ENCODE data around the gene TMEM129.

TMEM129 gene

GRCh38 chr4:1752284-1753041, 31.3 kb upstream of the TMEM129 start:
- H3K27ac ChIP-seq = no peak overlapping the region
- no peak overlapping the region for H3K4me3 ChIP-seq (ENCODE audit: low read depth, low read length)
- no peaks in the 10 kb centered on the region for H3K36me3 ChIP-seq (replicated peaks)
- no peaks in the 10 kb centered on the region for H3K27me3 ChIP-seq (replicated peaks)
- DNase-seq = no peak
- in situ Hi-C loops (cut with HindIII; ENCODE audit: low pct_ligation_motif_present, low sequenced_read_pairs) = no loop called here
- no peak for TF ChIP-seq CTCF (IDR thresholded peaks at IDR 0.05; ENCODE audit: low read depth, low read length, missing control alignments)

GRCh38 chr4:1751919-1752283, 30.8 kb upstream of the TMEM129 start:
- H3K27me3 ChIP-seq (replicated peaks) = no peaks in the 10 kb centered on the region
- no peak for TF ChIP-seq CTCF (IDR thresholded peaks at IDR 0.05; ENCODE audit: low read depth, low read length, missing control alignments)
- H3K4me3 ChIP-seq (ENCODE audit: low read depth, low read length) = no peak overlapping the region
- no peaks in the 10 kb centered on the region for H3K36me3 ChIP-seq (replicated peaks)
- in situ Hi-C loops (cut with HindIII; ENCODE audit: low pct_ligation_motif_present, low sequenced_read_pairs) = no loop called here
- no peak overlapping the region for H3K27ac ChIP-seq
- DNase-seq = no peak

- TF ChIP-seq CTCF (IDR thresholded peaks at IDR 0.05; ENCODE audit: low read depth, low read length, missing control alignments) = no peak
- no peak overlapping the region for H3K4me3 ChIP-seq (ENCODE audit: low read depth, low read length)
- in situ Hi-C loops (cut with HindIII; ENCODE audit: low pct_ligation_motif_present, low sequenced_read_pairs) = no loop called here
Observed at GRCh38 chr4:1751155-1751918, 30.2 kb upstream of the TMEM129 start.

GRCh38 chr4:1750381-1751154, 29.4 kb upstream of the TMEM129 start:
- no peak for DNase-seq
- no peak overlapping the region for H3K27ac ChIP-seq
- no peaks in the 10 kb centered on the region for H3K36me3 ChIP-seq (replicated peaks)
- H3K27me3 ChIP-seq (replicated peaks) = no peaks in the 10 kb centered on the region
- no peak for TF ChIP-seq CTCF (IDR thresholded peaks at IDR 0.05; ENCODE audit: low read depth, low read length, missing control alignments)
- H3K4me3 ChIP-seq (ENCODE audit: low read depth, low read length) = no peak overlapping the region
- in situ Hi-C loops (cut with HindIII; ENCODE audit: low pct_ligation_motif_present, low sequenced_read_pairs) = no loop called here

More at GRCh38 chr4:1751155-1751918, 30.2 kb upstream of the TMEM129 start:
- Histone ChIP-seq H3K36me3 (replicated peaks) (no peaks in the 10 kb centered on the region), H3K27me3 (replicated peaks) (no peaks in the 10 kb centered on the region), H3K27ac (no peak overlapping the region)
- DNase-seq = no peak

GRCh38 chr4:1749826-1750225, 28.7 kb upstream of the TMEM129 start:
- H3K36me3 ChIP-seq (replicated peaks) = no peaks in the 10 kb centered on the region
- H3K4me3 ChIP-seq (ENCODE audit: low read depth, low read length) = no peak overlapping the region
- no peak overlapping the region for H3K27ac ChIP-seq
- no peak for DNase-seq
- in situ Hi-C loops (cut with HindIII; ENCODE audit: low pct_ligation_motif_present, low sequenced_read_pairs) = no loop called here
- no peak for TF ChIP-seq CTCF (IDR thresholded peaks at IDR 0.05; ENCODE audit: low read depth, low read length, missing control alignments)
- no peaks in the 10 kb centered on the region for H3K27me3 ChIP-seq (replicated peaks)
